Measurements from ENCODE around the gene SLC26A11. TPM values are rescaled to one million over a fixed set of nuclear protein-coding genes. Genes with fewer than 3 reads are reported as not detected.
A peak's percentile ranks its signal among the peaks of the same experiment; 100 is the strongest.

SLC26A11 gene
- total and polyA plus RNA-seq, 2 of the 13 experiments (the other 11 are each of a cell fraction or from before 2014, with no cell fraction given) = 8.7 to 13.2 TPM

- TF ChIP-seq SRF (IDR thresholded peaks at IDR 0.05; ENCODE audit: low read depth, low read length) (no peak), HMG20B (CRISPR knock-in tag; conservative IDR thresholded peaks at IDR 0.05) (0 out of 2 replicates have a peak, but pooled peaks have one; percentile 14), MIXL1 (CRISPR knock-in tag; IDR thresholded peaks at IDR 0.05) (no peak), FOXM1 (CRISPR knock-in tag; IDR thresholded peaks at IDR 0.05) (no peak), ZNF232 (CRISPR knock-in tag; IDR thresholded peaks at IDR 0.05; ENCODE audit: borderline replicate concordance) (no peak), FOXA1 (IDR thresholded peaks at IDR 0.05) (no peak), FOXA1 (CRISPR knock-in tag; IDR thresholded peaks at IDR 0.05) (no peak), DR1 (CRISPR knock-in tag; IDR thresholded peaks at IDR 0.05) (no peak), HDAC2 (CRISPR knock-in tag; IDR thresholded peaks at IDR 0.05) (0 out of 2 replicates have a peak, but pooled peaks have one; percentile 33), ELF1 (CRISPR knock-in tag; IDR thresholded peaks at IDR 0.05) (no peak), BCL3 (CRISPR knock-in tag; IDR thresholded peaks at IDR 0.05) (0 out of 2 replicates have a peak, but pooled peaks have one; percentile 63), DPF2 (CRISPR knock-in tag; IDR thresholded peaks at IDR 0.05; ENCODE audit: borderline replicate concordance, low read depth) (no peak), ADNP (CRISPR knock-in tag; IDR thresholded peaks at IDR 0.05) (no peak), PRDM10 (CRISPR knock-in tag; IDR thresholded peaks at IDR 0.05; ENCODE audit: low read depth) (no peak), ZNF740 (CRISPR knock-in tag; IDR thresholded peaks at IDR 0.05) (peak; percentile 88), ZNF136 (CRISPR knock-in tag; IDR thresholded peaks at IDR 0.05; ENCODE audit: low read depth) (no peak), MLX (CRISPR knock-in tag; IDR thresholded peaks at IDR 0.05) (no peak), ZNF580 (CRISPR knock-in tag; IDR thresholded peaks at IDR 0.05; ENCODE audit: borderline replicate concordance, low read depth) (no peak; the same call in 1 of the 2 replicates), ZNF414 (CRISPR knock-in tag; IDR thresholded peaks at IDR 0.05) (no peak), HDAC1 (CRISPR knock-in tag; IDR thresholded peaks at IDR 0.05) (peak; percentile 35; the same call in 1 of the 2 replicates), ZNF562 (CRISPR knock-in tag; IDR thresholded peaks at IDR 0.05; ENCODE audit: borderline replicate concordance) (no peak), ZNF274 (CRISPR knock-in tag; IDR thresholded peaks at IDR 0.05) (no peak), ZNF33A (CRISPR knock-in tag; IDR thresholded peaks at IDR 0.05; ENCODE audit: borderline replicate concordance) (no peak)
Measured at GRCh38 chr17:80220054-80220735, at the start of gene SLC26A11, which contains the start of gene SGSH (continued).

All from HepG2 (cell line).